HepG2 (cell line): ENCODE results near the gene SMCHD1. TPM values are rescaled to one million over a fixed set of nuclear protein-coding genes. Genes with fewer than 3 reads are reported as not detected.

ENCODE experiments used
- DPF2 ChIP-seq: sonication (generic); formaldehyde crosslinking; IDR thresholded peaks from 2 replicates; pipeline ENCODE4 v1.4.0; 2020; ENCODE audit warnings: mild to moderate bottlenecking, low read depth, missing genetic modification reagents, borderline replicate concordance
- FOXJ3 ChIP-seq: sonication (generic); formaldehyde crosslinking; IDR thresholded peaks from 2 replicates; pipeline ENCODE4 v1.4.0; 2020; ENCODE audit warnings: missing genetic modification reagents, mild to moderate bottlenecking, borderline replicate concordance
- HDAC2 ChIP-seq: sonication (generic); formaldehyde crosslinking; IDR thresholded peaks from 2 replicates; pipeline ENCODE4 v1.4.0; 2020; ENCODE audit warnings: missing genetic modification reagents
- ZNF33B ChIP-seq: sonication (generic); formaldehyde crosslinking; IDR thresholded peaks from 2 replicates; pipeline ENCODE4 v1.5.1; 2020; ENCODE audit warnings: mild to moderate bottlenecking, missing genetic modification reagents
- ZNF501 ChIP-seq: sonication (generic); formaldehyde crosslinking; IDR thresholded peaks from 2 replicates; pipeline ENCODE4 v1.5.1; 2020; ENCODE audit warnings: mild to moderate bottlenecking, moderate library complexity, missing genetic modification reagents
- ZNF557 ChIP-seq: sonication (generic); formaldehyde crosslinking; IDR thresholded peaks from 2 replicates; pipeline ENCODE4 v1.4.0; 2020; ENCODE audit warnings: missing genetic modification reagents
- polyA plus RNA-seq, 8 experiments: library from polyadenylated mRNA; depleted of rRNA in 3 of 8; stranded (reverse) in 7 of 8; unstranded in 1 of 8; fragments of >200 nt; fragmentation: Illumina TruSeq in 4 of 8; extraction: Trizol in 4 of 8; gene quantifications; 2 replicates each; pipeline versions ENCODE4 v1.2.1 to v1.2.3, GENCODE V29; 2011 to 2016; ENCODE audit warnings: low read depth in 4 of 8, missing spikeins in 1 of 8, mixed read lengths in 1 of 8; ENCODE audit not compliant: insufficient read depth in 1 of 8
- total RNA-seq, 5 experiments: library from RNA; depleted of rRNA; stranded (reverse); fragments of >200 nt; fragmentation: Illumina TruSeq; extraction: Trizol; gene quantifications; 2 replicates each; pipeline ENCODE4 v1.2.3, GENCODE V29; 2016; ENCODE audit warnings: low read depth in 1 of 5
- TF ChIP-seq, protein P1 (sequence below), 2 experiments: fragments of 450-650 bp in 1 of 2; sonication (generic) in 1 of 2; formaldehyde crosslinking in 1 of 2; IDR thresholded peaks; 2 replicates each; pipeline versions ENCODE4 v1.6.1 to v1.8.0; 2016 to 2022; ENCODE audit warnings: antibody characterized with exemption in 1 of 2, mild to moderate bottlenecking in 1 of 2, missing genetic modification reagents in 1 of 2
- TF ChIP-seq, protein P2 (sequence below): IDR thresholded peaks from 2 replicates; pipeline ENCODE4 v1.6.1; 2012; ENCODE audit warnings: low read depth, low read length, improper control_type of control experiment
- TF ChIP-seq, protein P3 (sequence below): sonication (generic); formaldehyde crosslinking; IDR thresholded peaks from 2 replicates; pipeline ENCODE4 v1.4.0; 2020; ENCODE audit warnings: mild to moderate bottlenecking, missing genetic modification reagents
- TF ChIP-seq, protein P4 (sequence below), 2 experiments: sonication (generic) in 1 of 2; formaldehyde crosslinking in 1 of 2; IDR thresholded peaks; 2 replicates each; pipeline versions ENCODE4 v1.6.1 to v1.9.0; 2014 to 2022; ENCODE audit warnings: antibody characterized with exemption in 1 of 2, borderline replicate concordance in 1 of 2, inconsistent platforms in 1 of 2, low read depth in 1 of 2, missing genetic modification reagents in 1 of 2

The SMCHD1 gene
- total and polyA plus RNA-seq, 2 of the 13 experiments (the other 11 are each of a cell fraction or from before 2014, with no cell fraction given), result 21.4 to 93.6 TPM

DNA sequence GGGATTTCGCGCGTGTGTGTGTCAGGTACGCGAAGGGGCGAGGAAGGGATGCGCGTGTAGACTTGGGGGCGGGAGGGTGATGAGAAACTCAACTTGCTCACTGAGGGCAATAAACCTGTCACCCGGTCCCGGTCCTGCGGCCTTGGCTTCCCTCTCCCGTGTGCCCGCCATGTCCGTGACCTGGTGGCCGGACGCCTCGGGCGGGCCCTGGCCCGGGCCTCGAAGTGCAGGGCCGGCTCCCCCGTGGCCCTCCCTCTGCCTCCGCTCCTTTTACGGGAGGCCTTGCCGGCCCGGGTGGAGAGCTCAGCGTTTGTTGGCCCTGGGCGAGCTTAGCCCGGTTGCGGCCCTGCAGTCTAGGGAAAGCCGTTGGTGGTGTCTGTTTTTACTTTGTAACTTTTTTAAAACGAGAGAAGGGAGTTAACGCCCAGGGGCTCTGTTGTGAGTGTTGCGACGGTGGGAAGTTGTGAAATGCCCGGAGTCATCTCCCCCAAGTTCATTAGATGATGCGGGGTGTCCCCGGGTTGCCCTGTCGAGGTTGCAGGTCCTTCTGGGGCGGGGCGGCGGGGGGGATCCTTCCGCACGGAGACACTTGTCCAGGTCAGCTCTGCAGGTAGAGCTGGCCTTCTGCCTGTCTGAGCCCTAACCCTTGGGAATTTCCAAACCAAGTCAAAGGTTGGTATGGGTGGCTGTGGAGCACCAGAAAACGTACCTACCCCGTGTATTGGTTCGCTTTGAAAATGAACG lies 883 bp downstream of the SMCHD1 start (continued):
- TF ChIP-seq, protein P1, sequence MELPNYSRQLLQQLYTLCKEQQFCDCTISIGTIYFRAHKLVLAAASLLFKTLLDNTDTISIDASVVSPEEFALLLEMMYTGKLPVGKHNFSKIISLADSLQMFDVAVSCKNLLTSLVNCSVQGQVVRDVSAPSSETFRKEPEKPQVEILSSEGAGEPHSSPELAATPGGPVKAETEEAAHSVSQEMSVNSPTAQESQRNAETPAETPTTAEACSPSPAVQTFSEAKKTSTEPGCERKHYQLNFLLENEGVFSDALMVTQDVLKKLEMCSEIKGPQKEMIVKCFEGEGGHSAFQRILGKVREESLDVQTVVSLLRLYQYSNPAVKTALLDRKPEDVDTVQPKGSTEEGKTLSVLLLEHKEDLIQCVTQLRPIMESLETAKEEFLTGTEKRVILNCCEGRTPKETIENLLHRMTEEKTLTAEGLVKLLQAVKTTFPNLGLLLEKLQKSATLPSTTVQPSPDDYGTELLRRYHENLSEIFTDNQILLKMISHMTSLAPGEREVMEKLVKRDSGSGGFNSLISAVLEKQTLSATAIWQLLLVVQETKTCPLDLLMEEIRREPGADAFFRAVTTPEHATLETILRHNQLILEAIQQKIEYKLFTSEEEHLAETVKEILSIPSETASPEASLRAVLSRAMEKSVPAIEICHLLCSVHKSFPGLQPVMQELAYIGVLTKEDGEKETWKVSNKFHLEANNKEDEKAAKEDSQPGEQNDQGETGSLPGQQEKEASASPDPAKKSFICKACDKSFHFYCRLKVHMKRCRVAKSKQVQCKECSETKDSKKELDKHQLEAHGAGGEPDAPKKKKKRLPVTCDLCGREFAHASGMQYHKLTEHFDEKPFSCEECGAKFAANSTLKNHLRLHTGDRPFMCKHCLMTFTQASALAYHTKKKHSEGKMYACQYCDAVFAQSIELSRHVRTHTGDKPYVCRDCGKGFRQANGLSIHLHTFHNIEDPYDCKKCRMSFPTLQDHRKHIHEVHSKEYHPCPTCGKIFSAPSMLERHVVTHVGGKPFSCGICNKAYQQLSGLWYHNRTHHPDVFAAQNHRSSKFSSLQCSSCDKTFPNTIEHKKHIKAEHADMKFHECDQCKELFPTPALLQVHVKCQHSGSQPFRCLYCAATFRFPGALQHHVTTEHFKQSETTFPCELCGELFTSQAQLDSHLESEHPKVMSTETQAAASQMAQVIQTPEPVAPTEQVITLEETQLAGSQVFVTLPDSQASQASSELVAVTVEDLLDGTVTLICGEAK (IDR thresholded peaks at IDR 0.05), result no peak
- TF ChIP-seq, protein P1 (CRISPR knock-in tag; IDR thresholded peaks at IDR 0.05), result no peak
- TF ChIP-seq, protein P2, sequence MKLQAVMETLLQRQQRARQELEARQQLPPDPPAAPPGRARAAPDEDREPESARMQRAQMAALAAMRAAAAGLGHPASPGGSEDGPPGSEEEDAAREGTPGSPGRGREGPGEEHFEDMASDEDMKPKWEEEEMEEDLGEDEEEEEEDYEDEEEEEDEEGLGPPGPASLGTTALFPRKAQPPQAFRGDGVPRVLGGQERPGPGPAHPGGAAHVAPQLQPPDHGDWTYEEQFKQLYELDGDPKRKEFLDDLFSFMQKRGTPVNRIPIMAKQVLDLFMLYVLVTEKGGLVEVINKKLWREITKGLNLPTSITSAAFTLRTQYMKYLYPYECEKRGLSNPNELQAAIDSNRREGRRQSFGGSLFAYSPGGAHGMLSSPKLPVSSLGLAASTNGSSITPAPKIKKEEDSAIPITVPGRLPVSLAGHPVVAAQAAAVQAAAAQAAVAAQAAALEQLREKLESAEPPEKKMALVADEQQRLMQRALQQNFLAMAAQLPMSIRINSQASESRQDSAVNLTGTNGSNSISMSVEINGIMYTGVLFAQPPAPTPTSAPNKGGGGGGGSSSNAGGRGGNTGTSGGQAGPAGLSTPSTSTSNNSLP, result no peak
- TF ChIP-seq HDAC2 (CRISPR knock-in tag) (no peak), ZNF33B (CRISPR knock-in tag) (no peak), ZNF501 (CRISPR knock-in tag) (0 out of 2 replicates have a peak, but pooled peaks have one; percentile 20), DPF2 (no peak), FOXJ3 (CRISPR knock-in tag) (no peak), ZNF557 (CRISPR knock-in tag) (no peak)
- TF ChIP-seq, protein P3, sequence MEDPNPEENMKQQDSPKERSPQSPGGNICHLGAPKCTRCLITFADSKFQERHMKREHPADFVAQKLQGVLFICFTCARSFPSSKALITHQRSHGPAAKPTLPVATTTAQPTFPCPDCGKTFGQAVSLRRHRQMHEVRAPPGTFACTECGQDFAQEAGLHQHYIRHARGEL, result no peak; the same call in 1 of the 2 replicates
- TF ChIP-seq, protein P4, sequence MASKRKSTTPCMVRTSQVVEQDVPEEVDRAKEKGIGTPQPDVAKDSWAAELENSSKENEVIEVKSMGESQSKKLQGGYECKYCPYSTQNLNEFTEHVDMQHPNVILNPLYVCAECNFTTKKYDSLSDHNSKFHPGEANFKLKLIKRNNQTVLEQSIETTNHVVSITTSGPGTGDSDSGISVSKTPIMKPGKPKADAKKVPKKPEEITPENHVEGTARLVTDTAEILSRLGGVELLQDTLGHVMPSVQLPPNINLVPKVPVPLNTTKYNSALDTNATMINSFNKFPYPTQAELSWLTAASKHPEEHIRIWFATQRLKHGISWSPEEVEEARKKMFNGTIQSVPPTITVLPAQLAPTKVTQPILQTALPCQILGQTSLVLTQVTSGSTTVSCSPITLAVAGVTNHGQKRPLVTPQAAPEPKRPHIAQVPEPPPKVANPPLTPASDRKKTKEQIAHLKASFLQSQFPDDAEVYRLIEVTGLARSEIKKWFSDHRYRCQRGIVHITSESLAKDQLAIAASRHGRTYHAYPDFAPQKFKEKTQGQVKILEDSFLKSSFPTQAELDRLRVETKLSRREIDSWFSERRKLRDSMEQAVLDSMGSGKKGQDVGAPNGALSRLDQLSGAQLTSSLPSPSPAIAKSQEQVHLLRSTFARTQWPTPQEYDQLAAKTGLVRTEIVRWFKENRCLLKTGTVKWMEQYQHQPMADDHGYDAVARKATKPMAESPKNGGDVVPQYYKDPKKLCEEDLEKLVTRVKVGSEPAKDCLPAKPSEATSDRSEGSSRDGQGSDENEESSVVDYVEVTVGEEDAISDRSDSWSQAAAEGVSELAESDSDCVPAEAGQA (IDR thresholded peaks at IDR 0.05; ENCODE audit: low read depth), result no peak
- TF ChIP-seq, protein P4 (CRISPR knock-in tag; IDR thresholded peaks at IDR 0.05; ENCODE audit: borderline replicate concordance), result no peak
